HepG2 (cell line): ENCODE results near the gene DNAJC19. TPM values are rescaled to one million over a fixed set of nuclear protein-coding genes. Genes with fewer than 3 reads are reported as not detected.

Experiments
- NFKB2 ChIP-seq: sonication (generic); formaldehyde crosslinking; IDR thresholded peaks from 2 replicates; pipeline ENCODE4 v1.4.0; 2020; ENCODE audit warnings: missing genetic modification reagents, borderline replicate concordance
- SRY ChIP-seq: sonication (generic); formaldehyde crosslinking; IDR thresholded peaks from 2 replicates; pipeline ENCODE4 v1.8.0; 2022; ENCODE audit warnings: mild to moderate bottlenecking, missing genetic modification reagents
- THRA ChIP-seq: sonication (generic); formaldehyde crosslinking; IDR thresholded peaks from 2 replicates; pipeline ENCODE4 v1.4.0; 2020; ENCODE audit warnings: missing genetic modification reagents, borderline replicate concordance
- TSC22D2 ChIP-seq: sonication (generic); formaldehyde crosslinking; IDR thresholded peaks from 2 replicates; pipeline ENCODE4 v1.5.1; 2020; ENCODE audit warnings: missing genetic modification reagents, mild to moderate bottlenecking, borderline replicate concordance
- ZBTB39 ChIP-seq: sonication (generic); formaldehyde crosslinking; IDR thresholded peaks from 2 replicates; pipeline ENCODE4 v1.5.0; 2020; ENCODE audit warnings: missing genetic modification reagents
- ZKSCAN8 ChIP-seq: IDR thresholded peaks from 2 replicates; pipeline ENCODE4 v1.6.1; 2016; ENCODE audit warnings: borderline replicate concordance, missing genetic modification reagents, missing compliant biosample characterization
- ZMYM4 ChIP-seq: sonication (generic); formaldehyde crosslinking; IDR thresholded peaks from 2 replicates; pipeline ENCODE4 v1.8.1; 2023; ENCODE audit warnings: mild to moderate bottlenecking, missing genetic modification reagents
- ZXDC ChIP-seq: sonication (generic); formaldehyde crosslinking; IDR thresholded peaks from 2 replicates; pipeline ENCODE4 v1.5.0; 2020; ENCODE audit warnings: mild to moderate bottlenecking, missing genetic modification reagents
- polyA plus RNA-seq, 8 experiments: library from polyadenylated mRNA; depleted of rRNA in 3 of 8; stranded (reverse) in 7 of 8; unstranded in 1 of 8; fragments of >200 nt; fragmentation: Illumina TruSeq in 4 of 8; extraction: Trizol in 4 of 8; gene quantifications; 2 replicates each; pipeline versions ENCODE4 v1.2.1 to v1.2.3, GENCODE V29; 2011 to 2016; ENCODE audit warnings: low read depth in 4 of 8, missing spikeins in 1 of 8, mixed read lengths in 1 of 8; ENCODE audit not compliant: insufficient read depth in 1 of 8
- total RNA-seq, 5 experiments: library from RNA; depleted of rRNA; stranded (reverse); fragments of >200 nt; fragmentation: Illumina TruSeq; extraction: Trizol; gene quantifications; 2 replicates each; pipeline ENCODE4 v1.2.3, GENCODE V29; 2016; ENCODE audit warnings: low read depth in 1 of 5

DNAJC19 gene
- total and polyA plus RNA-seq, 2 of the 13 experiments (the other 11 are each of a cell fraction or from before 2014, with no cell fraction given), result 51.1 to 75.8 TPM

GRCh38 chr3:180980611-180981010 is 8.9 kb downstream of the DNAJC19 start (continued):
- no peak for TF ChIP-seq ZXDC (CRISPR knock-in tag)
- TF ChIP-seq SRY (CRISPR knock-in tag), result no peak
- TF ChIP-seq TSC22D2 (CRISPR knock-in tag), result no peak
- no peak for TF ChIP-seq ZKSCAN8 (CRISPR knock-in tag)
- TF ChIP-seq ZBTB39 (CRISPR knock-in tag), result no peak
- no peak for TF ChIP-seq ZMYM4 (CRISPR knock-in tag)
- TF ChIP-seq NFKB2 (CRISPR knock-in tag), result no peak
- peak; percentile 29; the same call in 1 of the 2 replicates for TF ChIP-seq THRA
